B cell (primary cell): ENCODE measurements around the gene FAM3D. TPM values are rescaled to one million over a fixed set of nuclear protein-coding genes. Genes with fewer than 3 reads are reported as not detected.
"Not testable (repeated sequence)": the region's sequence is repeated elsewhere in the genome, so short reads cannot be mapped to it uniquely, and the experiment has no call there.

Experiments
- ATAC-seq: fragments of 200-7000 bp; cut with Tn5 transposase; one replicate; pipeline ENCODE4 v1.10.0; 2021; ENCODE audit warnings: low read depth, mild to moderate bottlenecking, moderate number of reproducible peaks, moderate library complexity
- CTCF ChIA-PET: fragments of 350-600 bp; sonication (Branson Sonifier 250); formaldehyde crosslinking; loops from one replicate; lab custom pipeline; 2021; ENCODE audit warnings: antibody characterized with exemption, inconsistent platforms; lab: Charles Lee
- POLR2A ChIA-PET: fragments of 350-600 bp; sonication (Branson Sonifier 250); formaldehyde crosslinking; loops from one replicate; lab custom pipeline; 2021; ENCODE audit warnings: antibody characterized with exemption; lab: Charles Lee
- DNase-seq: peaks from one replicate; pipeline ENCODE4 v3.0.0; 2013
- H2AFZ ChIP-seq: 2 replicates; pipeline ENCODE4 v1.6.1; 2012; ENCODE audit warnings: mild to moderate bottlenecking, low read depth, low read length; ENCODE audit not compliant: insufficient read depth, poor library complexity, severe bottlenecking
- H3K27ac ChIP-seq, 2 donors: 1 replicate in 1 of 2; 2 replicates in 1 of 2; pipeline ENCODE4 v1.5.1; 2012 to 2013; ENCODE audit warnings: low read length in 2 of 2, mild to moderate bottlenecking in 2 of 2, moderate library complexity in 1 of 2
- H3K27me3 ChIP-seq, 4 experiments: fragments of 200-600 bp in 1 of 4; sonication (generic) in 1 of 4; replicated peaks in 1 of 4; 1 replicate in 2 of 4; 2 replicates in 2 of 4; pipeline versions ENCODE4 v1.6.1 to v1.7.0; 2013 to 2016; ENCODE audit warnings: low read length in 3 of 4, mild to moderate bottlenecking in 2 of 4, mixed read lengths in 1 of 4, moderate library complexity in 1 of 4; ENCODE audit not compliant: insufficient read depth in 4 of 4, control insufficient read depth in 3 of 4; ENCODE audit errors: control extremely low read depth in 1 of 4
- H3K36me3 ChIP-seq, 2 experiments: replicated peaks in 1 of 2; 1 replicate in 1 of 2; 2 replicates in 1 of 2; pipeline versions ENCODE4 v1.6.1 to v1.7.1; 2013; ENCODE audit warnings: low read length in 1 of 2; ENCODE audit not compliant: insufficient read depth in 2 of 2, control insufficient read depth in 1 of 2; ENCODE audit errors: control extremely low read depth in 1 of 2, extremely low read depth in 1 of 2
- H3K4me1 ChIP-seq, 2 donors: fragments of 200-600 bp in 1 of 2; sonication (generic) in 1 of 2; 1 replicate in 1 of 2; 2 replicates in 1 of 2; pipeline versions ENCODE4 v1.5.1 to v1.6.1; 2013 to 2017; ENCODE audit warnings: low read length in 2 of 2; ENCODE audit not compliant: control insufficient read depth in 2 of 2, insufficient read depth in 2 of 2
- H3K4me2 ChIP-seq: replicated peaks from 2 replicates; pipeline ENCODE3; 2012; ENCODE audit warnings: mild to moderate bottlenecking, low read depth, low read length; ENCODE audit not compliant: poor library complexity, severe bottlenecking
- H3K4me3 ChIP-seq, 5 experiments: fragments of 200-600 bp in 1 of 5; sonication (generic) in 1 of 5; 1 replicate in 3 of 5; 2 replicates in 2 of 5; pipeline versions ENCODE4 v1.5.1 to v1.7.0; 2011 to 2016; ENCODE audit warnings: low read length in 4 of 5, mild to moderate bottlenecking in 4 of 5, low read depth in 2 of 5, control low read depth in 1 of 5, moderate library complexity in 1 of 5; ENCODE audit not compliant: insufficient read depth in 1 of 5; ENCODE audit errors: control extremely low read depth in 1 of 5, extremely low read depth in 1 of 5
- H3K79me2 ChIP-seq: fragments of 200-600 bp; sonication (generic); one replicate; pipeline ENCODE4 v1.6.0; 2016; ENCODE audit warnings: low read length; ENCODE audit not compliant: control insufficient read depth, insufficient read depth
- H3K9ac ChIP-seq: fragments of 200-600 bp; sonication (generic); 2 replicates; pipeline ENCODE4 v1.6.1; 2017; ENCODE audit warnings: mild to moderate bottlenecking, low read length, moderate library complexity
- H3K9me3 ChIP-seq, 3 donors: one replicate each; pipeline versions ENCODE4 v1.6.1 to v1.7.1; 2013; ENCODE audit warnings: low read length in 2 of 3; ENCODE audit not compliant: control insufficient read depth in 2 of 3, insufficient read depth in 1 of 3; ENCODE audit errors: control extremely low read depth in 1 of 3
- H4K20me1 ChIP-seq: 2 replicates; pipeline ENCODE4 v1.6.0; 2012; ENCODE audit warnings: mild to moderate bottlenecking, low read length; ENCODE audit not compliant: insufficient read depth, control insufficient read depth, poor library complexity, severe bottlenecking
- H3K27ac Mint-ChIP-seq: one replicate; pipeline ENCODE4 v1.8.0; 2021; ENCODE audit warnings: mixed read lengths
- H3K27me3 Mint-ChIP-seq: one replicate; pipeline ENCODE4 v1.8.0; 2021; ENCODE audit warnings: mixed read lengths
- H3K4me1 Mint-ChIP-seq: one replicate; pipeline ENCODE4 v1.8.0; 2021; ENCODE audit warnings: mixed read lengths
- H3K4me3 Mint-ChIP-seq: one replicate; pipeline ENCODE4 v1.8.0; 2021; ENCODE audit warnings: mixed read lengths
- H3K9me3 Mint-ChIP-seq: one replicate; pipeline ENCODE4 v1.8.0; 2022; ENCODE audit warnings: mixed read lengths; ENCODE audit not compliant: insufficient read depth
- CTCF ChIP-seq: fragments of 200-600 bp; IDR thresholded peaks from one replicate; pipeline ENCODE4 v1.8.0; 2022; ENCODE audit warnings: antibody characterized with exemption, mild to moderate bottlenecking
- EZH2 ChIP-seq: IDR thresholded peaks from 2 replicates; pipeline ENCODE4 v1.6.1; 2012; ENCODE audit warnings: borderline replicate concordance, low read depth, mild to moderate bottlenecking, moderate library complexity, low read length; ENCODE audit not compliant: insufficient read depth, poor library complexity, severe bottlenecking
- WGBS: methylation state at CpG from one replicate; pipeline ENCODE4 v1.1.5; 2013; ENCODE audit warnings: missing lambda C conversion rate; ENCODE audit not compliant: insufficient coverage; 5-methylcytosine and 5-hydroxymethylcytosine counted together
- intact Hi-C: fragments of 100-400 bp; cut with micrococcal nuclease; formaldehyde crosslinking; loops from one replicate; pipeline ENCODE4 v1.10.0; 2022
- polyA plus RNA-seq: library from polyadenylated mRNA; depleted of rRNA; stranded (reverse); fragments of >200 nt; gene quantifications from 2 replicates; pipeline ENCODE4 v1.2.3, GENCODE V29; 2012
- total RNA-seq, 2 donors: library from RNA; stranded (reverse); fragments of 120-200 nt in 1 of 2; gene quantifications; 1 replicate in 1 of 2; 2 replicates in 1 of 2; pipeline versions ENCODE4 v1.2.3 to v1.2.4, GENCODE V29; 2013 to 2022

Gene FAM3D
- total and polyA plus RNA-seq, 2 donors (not counting 1 experiment from before 2014, with no cell fraction given), result not detected

- POLR2A ChIA-PET, result no interaction called here
These were observed 45.3 kb upstream of the FAM3D start for GRCh38 chr3:58711871-58712270.

GRCh38 chr3:58708983-58709382, 42.4 kb upstream of the FAM3D start:
- WGBS, result 88% methylated on average over 3 of the region's 3 CpGs
- H3K9me3 Mint-ChIP-seq, H3K4me2 ChIP-seq, CTCF ChIA-PET, H3K4me1 Mint-ChIP-seq, H3K36me3 ChIP-seq, H3K27me3 Mint-ChIP-seq, H3K27ac Mint-ChIP-seq, H4K20me1 ChIP-seq, H3K4me1 ChIP-seq, H3K27me3 ChIP-seq, H3K27ac ChIP-seq, H2AFZ ChIP-seq, ATAC-seq, H3K4me3 Mint-ChIP-seq, POLR2A ChIA-PET, H3K9ac ChIP-seq, H3K4me3 ChIP-seq, H3K79me2 ChIP-seq, intact Hi-C loops, H3K9me3 ChIP-seq, DNase-seq: not testable (repeated sequence)

More at GRCh38 chr3:58711871-58712270, 45.3 kb upstream of the FAM3D start:
- Histone ChIP-seq H3K79me2 (no peaks in the 10 kb centered on the region), H2AFZ (no peak overlapping the region), H3K9ac (no peak overlapping the region), H3K4me1 (no peaks in the 10 kb centered on the region), H3K9me3 (peaks cover 0 to 4% (median 0%) of the 10 kb centered on the region in 3 donors), H3K36me3 (no peaks in the 10 kb centered on the region), H3K4me2 (no peak overlapping the region), H3K27ac (no peak overlapping the region), H4K20me1 (no peaks in the 10 kb centered on the region), H3K4me3 (no peak overlapping the region), H3K27me3 (no peaks in the 10 kb centered on the region)
- TF ChIP-seq EZH2 (no peak), CTCF (no peak)
- no peaks in the 10 kb centered on the region for H3K4me1 Mint-ChIP-seq
- no peak for ATAC-seq
- WGBS, result 97% methylated on average over 5 of the region's 8 CpGs
- no peak overlapping the region for H3K4me3 Mint-ChIP-seq
- DNase-seq, result no peak
- intact Hi-C loops, result no loop called here
- no peak overlapping the region for H3K27ac Mint-ChIP-seq
- H3K27me3 Mint-ChIP-seq, result no peaks in the 10 kb centered on the region
- CTCF ChIA-PET, result no interaction called here
- no peaks in the 10 kb centered on the region for H3K9me3 Mint-ChIP-seq
